ENCODE measurements around the gene RSRP1. TPM values are rescaled to one million over a fixed set of nuclear protein-coding genes. Genes with fewer than 3 reads are reported as not detected.

The RSRP1 gene
- total and polyA plus RNA-seq, 2 of the 13 experiments (the other 11 are each of a cell fraction or from before 2014, with no cell fraction given): 43.9 to 52.8 TPM

DNA sequence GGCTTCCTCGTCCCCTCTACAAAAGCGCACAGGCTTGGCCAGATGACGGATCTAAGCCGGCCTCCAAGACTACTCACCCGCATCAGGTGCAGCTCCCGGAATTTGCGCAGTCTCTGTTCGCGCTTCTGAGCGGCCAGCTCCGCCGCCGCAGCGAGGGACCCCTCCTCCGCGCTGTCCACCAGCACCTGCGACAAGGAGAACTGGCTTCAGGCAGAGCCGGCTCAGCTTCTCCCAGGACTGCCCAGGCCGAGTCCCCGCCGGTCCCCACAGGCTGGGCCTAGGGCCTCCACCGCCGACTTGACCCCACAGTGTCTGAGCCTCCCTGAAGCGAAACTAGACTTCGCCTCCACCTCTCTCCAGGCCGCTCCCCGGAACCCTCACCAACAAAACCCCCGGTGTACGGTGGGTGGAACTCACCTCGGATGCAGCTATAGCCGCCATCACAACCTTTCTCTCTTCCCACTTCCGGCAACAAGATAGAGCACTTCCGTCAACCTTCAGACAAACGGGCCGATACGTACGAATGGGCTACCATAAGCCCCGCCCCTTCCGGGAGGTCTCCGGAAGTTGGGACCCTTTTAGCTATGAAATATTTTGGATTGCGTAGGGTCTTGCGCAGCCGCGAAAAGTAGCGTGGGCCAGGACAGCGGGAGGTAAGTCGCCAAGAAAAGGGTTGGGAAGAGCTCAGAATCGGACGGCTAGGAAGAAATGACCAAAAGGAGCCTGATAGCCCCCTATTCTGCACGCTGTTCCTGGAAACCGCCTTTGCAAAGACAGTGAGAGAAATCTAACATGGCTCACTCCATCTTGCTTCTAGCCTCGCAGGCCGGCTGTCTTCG, 15.0 kb downstream of the RSRP1 start, which contains the start of gene SYF2 (continued):
- TF ChIP-seq ZNF547 (CRISPR knock-in tag; IDR thresholded peaks at IDR 0.05) (peak; percentile 25; the same call in 1 of the 2 replicates), ZNF616 (CRISPR knock-in tag; IDR thresholded peaks at IDR 0.05; ENCODE audit: low read depth) (0 out of 2 replicates have a peak, but pooled peaks have one; percentile 31), CREM (IDR thresholded peaks at IDR 0.05) (peak; percentile 75), CREM (CRISPR knock-in tag; IDR thresholded peaks at IDR 0.05) (no peak), NONO (IDR thresholded peaks at IDR 0.05) (no peak), NONO (CRISPR knock-in tag; conservative IDR thresholded peaks at IDR 0.05) (no peak), SIN3A (IDR thresholded peaks at IDR 0.05; ENCODE audit: borderline replicate concordance, low read depth, low read length) (peak; percentile 93), ZNF713 (CRISPR knock-in tag; IDR thresholded peaks at IDR 0.05) (0 out of 2 replicates have a peak, but pooled peaks have one; percentile 21), TOPORS (CRISPR knock-in tag; IDR thresholded peaks at IDR 0.05) (no peak), ZEB1 (IDR thresholded peaks at IDR 0.05; ENCODE audit: insufficient replicate concordance, low read depth) (peak; percentile 25), ZFX (CRISPR knock-in tag; IDR thresholded peaks at IDR 0.05; ENCODE audit: low read depth) (peak; percentile 95), ZFP37 (CRISPR knock-in tag; IDR thresholded peaks at IDR 0.05; ENCODE audit: borderline replicate concordance) (0 out of 2 replicates have a peak, but pooled peaks have one; percentile 26), GTF2F1 (IDR thresholded peaks at IDR 0.05; ENCODE audit: low read length) (no peak; the same call in 1 of the 2 replicates), ZBTB20 (CRISPR knock-in tag; IDR thresholded peaks at IDR 0.05; ENCODE audit: borderline replicate concordance, low read depth) (peak; percentile 55; the same call in 1 of the 2 replicates), ELF4 (CRISPR knock-in tag; IDR thresholded peaks at IDR 0.05; ENCODE audit: borderline replicate concordance) (peak; percentile 98), FOXM1 (CRISPR knock-in tag; IDR thresholded peaks at IDR 0.05) (no peak), GPN1 (CRISPR knock-in tag; IDR thresholded peaks at IDR 0.05; ENCODE audit: borderline replicate concordance) (0 out of 2 replicates have a peak, but pooled peaks have one; percentile 14), ISL2 (CRISPR knock-in tag; IDR thresholded peaks at IDR 0.05) (0 out of 2 replicates have a peak, but pooled peaks have one; percentile 41), RARG (CRISPR knock-in tag; IDR thresholded peaks at IDR 0.05; ENCODE audit: low read depth) (0 out of 2 replicates have a peak, but pooled peaks have one; percentile 46), NR3C1 (CRISPR knock-in tag; IDR thresholded peaks at IDR 0.05) (no peak), ZNF644 (CRISPR knock-in tag; IDR thresholded peaks at IDR 0.05; ENCODE audit: low read depth) (no peak), SALL2 (CRISPR knock-in tag; IDR thresholded peaks at IDR 0.05) (peak; percentile 42; the same call in 1 of the 2 replicates), ZNF775 (CRISPR knock-in tag; IDR thresholded peaks at IDR 0.05; ENCODE audit: borderline replicate concordance) (no peak; the same call in 1 of the 2 replicates), ZFY (CRISPR knock-in tag; IDR thresholded peaks at IDR 0.05) (peak; percentile 94), HOXA3 (CRISPR knock-in tag; IDR thresholded peaks at IDR 0.05) (peak; percentile 90), POLR2A (IDR thresholded peaks at IDR 0.05; ENCODE audit: insufficient read depth in 1 of 2, low read depth in 2 of 2, low read length in 2 of 2) (peak; percentile 64 to 65), RBFOX2 (IDR thresholded peaks at IDR 0.05; ENCODE audit: low read depth, low read length) (peak; percentile 49), TAF1 (CRISPR knock-in tag; IDR thresholded peaks at IDR 0.05) (peak; percentile 85)
- TF ChIP-seq, protein P1, sequence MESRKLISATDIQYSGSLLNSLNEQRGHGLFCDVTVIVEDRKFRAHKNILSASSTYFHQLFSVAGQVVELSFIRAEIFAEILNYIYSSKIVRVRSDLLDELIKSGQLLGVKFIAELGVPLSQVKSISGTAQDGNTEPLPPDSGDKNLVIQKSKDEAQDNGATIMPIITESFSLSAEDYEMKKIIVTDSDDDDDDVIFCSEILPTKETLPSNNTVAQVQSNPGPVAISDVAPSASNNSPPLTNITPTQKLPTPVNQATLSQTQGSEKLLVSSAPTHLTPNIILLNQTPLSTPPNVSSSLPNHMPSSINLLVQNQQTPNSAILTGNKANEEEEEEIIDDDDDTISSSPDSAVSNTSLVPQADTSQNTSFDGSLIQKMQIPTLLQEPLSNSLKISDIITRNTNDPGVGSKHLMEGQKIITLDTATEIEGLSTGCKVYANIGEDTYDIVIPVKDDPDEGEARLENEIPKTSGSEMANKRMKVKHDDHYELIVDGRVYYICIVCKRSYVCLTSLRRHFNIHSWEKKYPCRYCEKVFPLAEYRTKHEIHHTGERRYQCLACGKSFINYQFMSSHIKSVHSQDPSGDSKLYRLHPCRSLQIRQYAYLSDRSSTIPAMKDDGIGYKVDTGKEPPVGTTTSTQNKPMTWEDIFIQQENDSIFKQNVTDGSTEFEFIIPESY (CRISPR knock-in tag; IDR thresholded peaks at IDR 0.05): no peak
- TF ChIP-seq, protein P2, sequence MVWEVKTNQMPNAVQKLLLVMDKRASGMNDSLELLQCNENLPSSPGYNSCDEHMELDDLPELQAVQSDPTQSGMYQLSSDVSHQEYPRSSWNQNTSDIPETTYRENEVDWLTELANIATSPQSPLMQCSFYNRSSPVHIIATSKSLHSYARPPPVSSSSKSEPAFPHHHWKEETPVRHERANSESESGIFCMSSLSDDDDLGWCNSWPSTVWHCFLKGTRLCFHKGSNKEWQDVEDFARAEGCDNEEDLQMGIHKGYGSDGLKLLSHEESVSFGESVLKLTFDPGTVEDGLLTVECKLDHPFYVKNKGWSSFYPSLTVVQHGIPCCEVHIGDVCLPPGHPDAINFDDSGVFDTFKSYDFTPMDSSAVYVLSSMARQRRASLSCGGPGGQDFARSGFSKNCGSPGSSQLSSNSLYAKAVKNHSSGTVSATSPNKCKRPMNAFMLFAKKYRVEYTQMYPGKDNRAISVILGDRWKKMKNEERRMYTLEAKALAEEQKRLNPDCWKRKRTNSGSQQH (CRISPR knock-in tag; IDR thresholded peaks at IDR 0.05; ENCODE audit: low read depth): peak; percentile 87
